WTC11 (cell line): ENCODE results near the gene AGO3.

Experiments used
- ARID4B ChIP-seq: sonication (generic); formaldehyde crosslinking; IDR thresholded peaks from 2 replicates; pipeline ENCODE4 v1.8.0; 2023; ENCODE audit warnings: missing genetic modification reagents, mild to moderate bottlenecking, borderline replicate concordance
- MAX ChIP-seq: sonication (generic); formaldehyde crosslinking; IDR thresholded peaks from 2 replicates; pipeline ENCODE4 v1.8.0; 2022; ENCODE audit warnings: mild to moderate bottlenecking, missing genetic modification reagents
- TP53 ChIP-seq: sonication (generic); formaldehyde crosslinking; IDR thresholded peaks from 2 replicates; pipeline ENCODE4 v1.8.1; 2023; ENCODE audit warnings: mild to moderate bottlenecking, missing genetic modification reagents

- TF ChIP-seq ARID4B (CRISPR knock-in tag) = no peak
- TF ChIP-seq TP53 (CRISPR knock-in tag) = no peak
- no peak for TF ChIP-seq MAX (CRISPR knock-in tag)
Measured at GRCh38 chr1:36099681-36100341, 168.9 kb downstream of the AGO3 start.
